Inflammatory macrophage treated with lipopolysaccharide for 1 hour (primary cell): Measurements from ENCODE around the gene IRAK3.
"Not testable (repeated sequence)": the region's sequence is repeated elsewhere in the genome, so short reads cannot be mapped to it uniquely, and the experiment has no call there.

ENCODE experiments used
- DNase-seq, 2 donors: peaks; one replicate each; pipeline ENCODE4 v3.0.0-alpha.2; 2020 to 2022

Gene IRAK3

DNA sequence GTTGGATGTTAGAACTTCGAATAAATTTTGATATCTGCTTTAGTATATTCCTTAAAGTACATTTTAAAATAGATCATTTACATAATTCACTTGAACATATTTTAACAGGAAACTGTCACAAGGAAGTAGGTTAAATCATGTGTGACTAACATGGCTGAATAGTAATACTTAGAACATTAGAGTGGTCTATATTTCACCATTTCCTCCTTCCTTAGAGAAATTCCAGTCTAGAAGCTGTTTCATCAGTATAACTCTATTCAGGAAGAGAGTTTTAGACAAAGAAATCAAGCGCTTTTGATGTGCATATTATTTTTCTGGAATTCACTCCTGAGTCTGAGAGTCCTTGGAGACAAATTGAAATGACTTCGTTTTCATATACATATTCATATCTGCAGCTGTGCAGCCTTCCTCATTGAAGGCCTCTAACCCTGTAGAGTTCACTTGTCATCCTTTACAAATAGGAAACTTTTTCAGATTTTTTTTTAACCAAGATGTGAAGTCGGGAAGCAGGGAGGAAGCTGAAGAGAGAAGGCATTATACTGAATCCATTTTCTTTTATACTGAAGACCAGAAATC is 28.4 kb downstream of the IRAK3 start:
- peak; percentile 77 to 84 for DNase-seq

DNA sequence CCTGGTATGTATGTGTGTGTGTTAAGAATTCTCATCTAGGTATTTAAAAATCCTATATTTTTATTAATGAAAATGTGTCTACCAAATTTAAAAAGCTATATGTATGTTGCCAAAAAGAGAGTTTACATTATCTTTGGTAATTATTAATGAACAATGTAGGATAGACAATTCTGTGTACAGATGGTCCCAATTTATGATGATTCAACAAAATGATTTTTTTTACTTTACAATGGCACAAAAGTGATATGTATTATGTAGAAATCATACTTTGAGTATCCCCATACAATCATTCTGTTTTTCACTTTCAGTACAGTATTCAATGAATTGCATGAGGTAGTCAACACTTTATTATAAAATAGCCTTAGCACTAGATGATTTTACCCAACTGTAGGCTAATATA is 39.4 kb downstream of the IRAK3 start:
- no peak for DNase-seq

DNA sequence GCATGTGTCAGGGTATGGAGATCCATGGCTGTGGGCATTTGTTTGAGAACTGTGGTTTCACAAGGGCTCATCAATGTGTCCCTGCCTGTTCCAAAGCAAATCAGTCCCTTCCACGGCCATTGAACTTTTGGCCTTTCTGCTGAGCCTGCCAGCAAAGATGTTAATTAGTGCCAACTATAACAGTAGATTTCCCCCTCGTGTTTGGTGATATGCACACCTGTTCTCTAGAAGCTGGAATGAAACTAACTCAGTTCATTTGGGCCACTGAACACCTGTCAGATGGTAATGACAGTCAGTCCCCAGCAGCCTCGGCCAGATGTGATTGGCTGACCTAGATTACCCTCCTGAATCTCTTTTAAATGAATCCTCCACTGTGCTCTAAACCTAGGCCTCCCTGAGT is 43.2 kb downstream of the IRAK3 start:
- DNase-seq, result no peak

DNA sequence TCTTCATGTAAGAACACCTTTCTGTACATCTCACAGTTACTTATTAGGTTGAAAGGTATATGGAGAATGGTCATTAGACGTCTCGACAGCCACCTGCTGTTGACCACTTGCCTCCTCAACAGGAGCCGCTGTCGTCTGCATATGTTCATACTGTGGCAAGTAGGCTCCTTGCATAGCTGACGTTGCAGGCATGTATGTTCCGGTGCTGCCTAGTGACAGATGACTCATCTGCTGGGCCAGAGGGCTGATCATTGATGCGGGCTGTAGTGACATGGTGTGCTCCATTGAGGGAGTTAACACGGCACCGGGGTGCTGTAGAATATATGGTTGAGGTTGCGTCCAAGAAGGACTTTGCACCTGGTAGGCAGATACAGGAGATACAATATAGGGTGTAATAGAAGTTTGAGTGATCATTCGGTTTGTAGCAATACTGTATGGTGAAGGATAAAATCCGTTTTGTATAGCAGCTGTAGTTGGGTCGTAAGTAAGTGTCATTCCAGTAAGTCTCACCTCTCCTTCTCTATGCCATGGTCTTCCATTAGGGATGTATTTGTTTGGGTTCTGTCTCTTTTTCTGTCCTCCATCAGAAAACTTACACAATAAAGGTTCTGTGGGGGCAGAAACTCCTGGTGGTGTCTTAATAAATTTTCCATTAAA is 45.2 kb downstream of the IRAK3 start:
- DNase-seq, result peak; percentile 59 to 60

DNA sequence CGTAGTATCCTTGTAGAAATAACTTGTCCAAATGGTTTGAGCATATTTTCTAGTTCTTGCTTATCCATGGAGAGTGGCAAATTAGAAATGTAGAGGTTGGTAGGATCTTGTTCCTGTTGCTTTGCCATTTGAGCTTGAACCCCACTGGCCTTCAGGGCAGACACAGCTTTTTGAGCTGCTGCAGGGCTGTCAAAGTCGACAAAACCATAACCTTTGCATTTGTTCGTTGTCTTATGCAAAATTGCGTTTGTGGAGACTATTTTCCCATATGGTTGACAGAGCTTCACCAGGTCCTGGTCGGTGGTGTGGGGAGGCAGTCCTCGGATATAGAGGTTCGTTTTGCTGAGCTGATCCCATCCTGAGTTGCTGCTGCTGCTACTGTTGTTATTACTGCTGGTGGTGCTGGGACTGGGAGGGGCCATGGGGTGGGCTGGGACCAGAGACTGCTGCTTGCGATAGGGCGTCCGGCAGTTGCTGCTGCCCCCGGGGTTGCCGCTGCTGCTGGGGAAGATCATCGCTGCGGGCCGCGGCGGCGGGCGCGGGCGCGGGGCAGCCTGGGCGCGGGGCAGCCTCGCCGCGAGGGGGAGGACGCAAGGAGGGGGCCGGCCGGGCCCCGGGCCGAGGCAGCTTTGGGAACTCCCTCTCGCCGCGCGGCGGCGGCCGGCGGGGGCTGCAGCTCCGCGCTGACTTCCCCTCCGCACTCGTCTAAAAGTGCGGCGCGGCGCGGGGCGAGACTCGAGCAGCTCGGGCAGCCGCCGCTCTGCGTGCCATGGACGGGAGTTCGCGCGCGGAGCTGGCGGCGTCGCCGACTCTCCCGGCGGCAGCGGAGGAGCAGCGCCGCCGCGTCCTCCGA is 46.0 kb downstream of the IRAK3 start:
- peak; percentile 47 to 53 for DNase-seq

DNA sequence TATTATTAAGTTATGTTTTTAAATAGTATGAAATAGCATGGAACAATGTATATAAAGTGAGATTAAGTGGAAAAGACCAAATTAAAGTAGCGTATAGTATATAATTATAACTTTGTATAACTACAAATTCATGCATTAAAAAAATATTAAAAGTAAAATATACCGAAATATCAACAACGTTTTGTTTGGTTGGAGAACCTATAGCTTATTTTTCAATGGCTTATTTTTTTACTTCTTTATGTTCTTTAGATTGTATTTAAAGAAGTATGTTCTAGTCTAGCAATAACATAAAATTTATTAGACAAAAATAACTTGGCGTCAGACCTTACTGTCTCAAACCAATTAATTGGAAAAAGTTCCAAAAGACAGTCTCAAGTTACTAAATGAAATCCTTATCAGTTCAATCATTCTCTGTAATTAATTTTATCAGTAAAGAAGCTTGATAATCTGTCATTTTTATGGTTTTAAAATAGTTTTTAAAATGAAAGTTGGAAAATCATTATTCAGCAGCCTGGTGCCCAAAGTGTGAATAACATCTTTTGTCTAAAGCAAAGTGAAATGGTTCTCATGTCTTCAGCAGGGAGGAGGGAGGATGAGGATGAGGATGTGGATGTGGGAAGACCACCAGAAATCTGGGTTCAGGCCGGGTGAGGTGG is 46.7 kb downstream of the IRAK3 start:
- no peak for DNase-seq

DNA sequence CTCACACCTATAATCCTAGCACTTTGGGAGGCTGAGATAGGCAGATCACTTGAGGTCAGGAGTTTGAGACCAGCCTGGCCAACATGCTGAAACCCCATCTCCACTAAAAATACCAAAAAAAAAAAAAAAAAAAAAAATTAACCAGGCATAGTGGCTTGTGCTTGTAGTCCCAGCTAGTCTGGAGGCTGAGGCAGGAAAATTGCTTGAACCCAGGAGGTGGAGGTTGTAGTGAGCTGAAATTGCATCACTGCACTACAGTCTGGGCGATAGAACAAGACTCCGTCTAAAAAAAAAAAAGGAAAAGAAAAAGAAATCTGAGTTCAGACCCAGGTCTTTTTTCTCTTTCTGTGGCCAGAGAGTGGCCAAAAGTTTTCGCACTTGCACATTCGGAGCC is 47.3 kb downstream of the IRAK3 start:
- not testable (repeated sequence) for DNase-seq

DNA sequence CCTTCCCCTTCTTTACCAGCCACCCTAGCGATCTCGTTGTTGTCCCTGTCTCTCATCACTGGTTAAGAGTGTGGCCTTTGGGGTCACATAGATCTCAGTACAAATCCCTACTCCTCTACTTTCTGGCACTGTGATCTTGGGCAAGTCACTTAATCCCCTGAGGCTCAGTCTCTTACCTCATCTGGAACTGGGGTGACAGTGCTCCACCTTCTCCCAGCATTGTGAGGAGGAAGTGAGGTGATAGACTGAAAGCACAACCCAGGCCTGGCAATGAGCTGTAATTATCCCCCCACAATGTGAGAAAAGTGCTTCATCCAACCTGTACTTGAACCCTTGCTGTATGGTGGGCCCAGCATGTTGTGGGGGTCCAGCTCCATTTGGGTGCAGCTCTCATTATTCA is 48.0 kb downstream of the IRAK3 start:
- DNase-seq, result peak; percentile 16 to 63

DNA sequence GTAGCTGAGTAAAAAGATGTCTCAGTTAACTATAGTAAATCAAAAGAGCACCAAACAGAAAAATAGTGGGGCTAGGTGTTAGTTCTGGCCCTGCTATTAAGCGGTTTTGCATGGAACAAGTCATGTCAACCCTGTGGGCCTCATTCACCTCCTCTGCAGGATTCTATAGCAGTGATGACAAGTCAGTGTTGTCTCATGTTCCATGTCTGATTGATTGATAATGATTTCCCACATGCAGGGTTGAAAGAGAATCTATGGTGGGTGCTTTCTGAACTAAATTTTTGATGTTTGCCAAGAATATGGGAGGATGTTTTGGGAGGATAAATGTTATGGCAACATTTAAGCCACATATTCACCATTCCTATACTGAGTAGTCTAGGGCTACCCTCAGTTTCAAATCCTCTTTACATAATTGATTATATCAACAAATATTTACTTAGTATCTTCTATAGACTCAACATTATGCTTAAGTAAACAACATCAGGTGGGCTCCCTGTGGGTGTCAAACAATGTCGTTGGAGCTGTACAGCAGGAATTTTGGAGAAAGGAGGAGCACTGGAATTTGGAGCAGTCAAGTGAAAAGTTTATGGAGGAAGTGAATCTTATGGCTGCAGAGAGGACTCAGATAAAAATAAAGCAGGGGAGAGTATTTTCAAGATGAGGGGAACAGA is 48.6 kb downstream of the IRAK3 start:
- DNase-seq, result no peak

DNA sequence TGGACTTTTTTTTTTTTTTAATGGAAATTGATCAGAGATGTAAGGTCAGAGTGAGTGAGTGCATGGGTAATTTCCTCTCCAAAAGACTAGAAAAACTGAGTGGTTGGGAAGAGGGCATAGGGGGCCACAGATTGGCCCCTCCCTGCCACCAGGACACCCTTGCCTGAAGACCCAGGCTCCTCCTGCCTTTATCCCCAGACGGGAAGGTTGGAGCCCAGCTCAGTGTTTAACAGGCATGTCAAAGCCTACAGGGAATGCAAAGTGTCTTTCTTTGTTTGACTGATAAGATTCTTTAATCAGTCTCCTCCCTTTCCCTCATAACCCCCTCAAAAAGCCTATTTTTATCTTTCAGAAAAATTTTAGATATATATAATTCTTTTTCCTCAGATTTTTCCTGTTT is 50.3 kb downstream of the IRAK3 start:
- no peak for DNase-seq

DNA sequence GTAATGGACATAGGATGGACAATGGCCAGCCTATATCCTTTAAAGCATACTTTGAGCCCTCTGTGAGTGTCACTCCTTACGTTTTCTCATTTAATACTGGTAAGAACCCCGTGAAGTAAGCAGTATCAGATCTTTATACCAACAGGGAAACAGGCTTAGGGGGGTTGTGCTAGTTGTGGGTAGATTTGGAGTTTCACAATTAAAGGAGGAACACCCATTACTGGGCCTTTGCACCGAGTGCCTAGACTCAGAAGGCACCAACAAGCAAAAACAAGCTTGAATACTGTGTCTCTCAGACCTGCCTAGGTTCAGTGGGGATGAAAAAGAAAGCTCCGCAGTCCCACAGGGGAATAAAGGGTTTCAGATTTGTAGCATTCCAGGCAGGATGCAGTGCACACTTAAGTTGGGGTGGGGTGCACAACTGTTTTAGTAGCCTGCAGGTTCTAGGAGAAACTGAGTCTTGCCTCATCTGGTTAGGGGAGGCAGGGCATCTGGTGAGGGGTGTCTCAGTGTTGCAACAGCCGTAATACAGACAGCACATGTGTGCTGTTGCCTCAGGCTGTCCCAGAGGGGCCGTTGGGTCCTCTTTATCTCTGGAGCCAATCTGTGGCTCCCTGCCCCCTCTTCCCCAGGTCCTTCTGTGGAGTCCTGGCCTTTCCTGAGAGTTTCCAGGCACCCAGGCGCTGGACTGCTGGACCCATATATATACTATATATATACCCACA is 51.2 kb downstream of the IRAK3 start:
- DNase-seq, result peak; percentile 51 to 52

DNA sequence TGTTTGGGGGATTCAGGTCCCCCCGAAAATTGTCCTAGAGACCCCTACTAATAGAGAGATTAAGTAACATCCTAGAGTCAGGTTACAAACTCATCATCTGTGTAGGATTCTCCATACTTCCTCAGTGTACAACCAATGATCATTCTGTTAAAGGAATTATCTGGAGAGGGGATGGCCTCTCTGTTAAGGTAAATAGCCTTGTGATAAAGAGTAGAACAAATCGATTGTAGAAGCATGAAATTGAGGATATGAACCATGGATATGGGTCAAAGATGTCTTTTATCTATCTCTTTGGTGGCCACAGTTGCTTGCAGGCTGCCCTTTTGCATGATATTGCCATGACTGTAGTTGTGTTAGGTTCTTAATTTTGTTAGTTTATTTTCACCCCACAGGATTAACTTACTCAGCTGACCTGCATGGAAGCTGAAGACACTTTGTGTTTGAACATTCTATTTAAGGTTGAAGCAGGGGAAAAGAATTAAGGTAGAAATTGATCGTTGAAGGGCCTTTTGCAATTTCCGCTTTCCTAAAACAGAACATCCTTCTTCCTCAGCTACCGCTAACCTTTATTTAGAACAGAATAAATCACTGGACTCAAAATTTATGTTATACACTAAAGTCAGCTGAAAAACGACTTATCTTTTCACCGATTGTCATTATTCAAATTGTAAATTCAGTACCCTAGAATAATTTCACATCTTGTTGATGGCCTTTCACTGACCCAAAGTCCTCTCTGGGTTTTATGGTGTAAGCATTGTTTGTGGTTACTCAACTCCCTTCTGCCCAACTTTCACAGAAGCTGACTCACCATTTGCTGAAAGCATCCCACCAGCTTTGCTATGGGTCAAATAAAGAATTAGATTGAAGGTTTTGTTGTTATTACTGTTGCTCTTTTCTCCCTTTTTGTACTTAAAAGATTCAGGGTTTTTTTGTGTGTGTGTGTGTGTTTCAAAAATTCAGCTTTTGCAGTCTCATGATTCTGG is 52.3 kb downstream of the IRAK3 start:
- peak; percentile 75 to 80 for DNase-seq

DNA sequence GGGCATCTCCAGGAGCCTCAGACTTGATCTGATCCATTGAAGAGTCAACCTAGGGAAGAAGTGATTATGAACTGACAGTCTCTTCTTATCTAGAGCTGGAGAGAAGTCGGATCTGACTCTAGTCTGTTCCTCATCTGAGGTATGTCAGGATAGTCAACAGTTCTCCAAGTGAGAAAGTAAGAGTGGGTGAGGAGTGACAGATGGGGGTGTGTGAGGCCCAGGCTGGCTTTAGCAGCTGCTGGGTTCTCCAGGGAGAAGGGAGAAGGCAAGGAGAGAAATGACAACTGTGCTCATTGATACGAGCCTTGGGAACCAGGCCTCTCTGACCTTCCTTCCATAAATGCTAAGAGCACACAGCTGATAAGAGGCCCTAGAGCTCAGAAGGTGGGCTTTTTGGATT is 53.3 kb downstream of the IRAK3 start:
- DNase-seq, result peak in 1 of 2 donors; percentile 44

DNA sequence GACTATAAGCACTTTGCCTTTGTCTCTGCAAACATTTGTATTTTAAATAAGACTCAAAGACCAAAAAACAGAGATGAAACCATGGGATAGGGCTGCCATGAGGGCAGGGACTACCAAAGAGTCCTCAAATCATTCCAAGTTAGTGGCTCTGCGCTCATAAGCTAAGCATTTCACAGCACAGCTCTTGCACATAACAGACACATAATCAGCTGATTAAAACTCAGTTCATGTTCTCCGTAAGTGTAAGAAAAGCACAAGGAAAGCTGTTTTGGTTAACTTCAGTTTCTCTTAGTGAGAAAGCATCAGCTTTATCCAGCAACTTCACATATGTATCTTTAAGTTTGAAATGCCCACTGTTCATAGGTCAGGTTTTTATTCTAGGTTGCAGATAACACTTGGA is 54.9 kb downstream of the IRAK3 start:
- no peak for DNase-seq

DNA sequence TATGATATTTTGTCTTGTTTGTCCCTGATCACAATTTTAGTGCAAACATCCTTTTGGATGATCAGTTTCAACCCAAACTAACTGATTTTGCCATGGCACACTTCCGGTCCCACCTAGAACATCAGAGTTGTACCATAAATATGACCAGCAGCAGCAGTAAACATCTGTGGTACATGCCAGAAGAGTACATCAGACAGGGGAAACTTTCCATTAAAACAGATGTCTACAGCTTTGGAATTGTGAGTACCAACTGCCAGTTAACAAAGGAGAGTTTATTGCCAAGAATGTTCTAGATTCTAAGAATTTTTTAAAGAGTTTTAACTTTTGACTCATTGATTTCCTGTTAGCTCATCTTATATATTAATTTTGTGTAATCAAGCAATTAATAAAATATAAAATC is 55.4 kb downstream of the IRAK3 start:
- DNase-seq, result no peak

DNA sequence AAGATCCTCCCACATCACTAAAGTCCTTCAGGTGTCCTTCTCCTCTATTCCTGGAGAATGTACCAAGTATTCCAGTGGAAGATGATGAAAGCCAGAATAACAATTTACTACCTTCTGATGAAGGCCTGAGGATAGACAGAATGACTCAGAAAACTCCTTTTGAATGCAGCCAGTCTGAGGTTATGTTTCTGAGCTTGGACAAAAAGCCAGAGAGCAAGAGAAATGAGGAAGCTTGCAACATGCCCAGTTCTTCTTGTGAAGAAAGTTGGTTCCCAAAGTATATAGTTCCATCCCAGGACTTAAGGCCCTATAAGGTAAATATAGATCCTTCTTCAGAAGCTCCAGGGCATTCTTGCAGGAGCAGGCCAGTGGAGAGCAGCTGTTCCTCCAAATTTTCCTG is 58.7 kb downstream of the IRAK3 start:
- DNase-seq, result no peak

DNA sequence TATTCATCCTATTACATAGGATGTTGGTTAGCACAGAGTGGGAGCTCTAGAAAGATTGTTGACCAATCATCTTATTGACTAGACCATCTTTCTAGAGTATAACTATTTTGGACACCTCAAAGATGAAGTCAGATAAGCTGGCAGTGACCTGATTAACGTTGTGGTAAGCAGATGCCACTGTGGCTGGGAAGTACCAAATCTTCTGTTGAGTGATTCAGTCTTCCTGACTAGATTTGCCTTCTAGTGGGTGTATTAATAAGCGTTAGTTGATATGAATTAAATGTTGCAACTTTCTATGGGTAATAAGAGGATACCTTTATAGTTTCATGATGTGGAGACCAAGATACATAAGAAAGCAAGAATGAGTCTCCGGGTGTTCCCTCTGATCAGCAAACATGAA is 62.0 kb downstream of the IRAK3 start:
- no peak for DNase-seq

DNA sequence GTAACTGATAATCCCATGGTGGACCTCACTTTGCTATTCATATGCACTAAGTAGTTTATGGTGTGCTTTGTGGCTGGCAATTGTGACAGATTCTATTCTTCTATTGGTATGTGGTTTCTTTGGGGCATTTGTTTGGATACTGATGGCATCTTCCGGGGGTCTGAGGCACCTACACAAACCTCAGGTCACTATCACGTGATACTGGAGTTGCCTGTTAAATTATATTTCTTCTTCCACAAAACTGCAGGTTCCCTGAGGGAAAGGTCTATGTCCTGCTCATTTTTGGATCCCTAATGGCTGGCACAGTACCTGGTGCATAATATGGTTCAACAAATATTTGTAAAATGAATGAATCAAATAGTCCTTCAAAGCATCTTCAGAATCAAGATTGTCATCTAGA is 63.8 kb downstream of the IRAK3 start:
- no peak for DNase-seq

DNA sequence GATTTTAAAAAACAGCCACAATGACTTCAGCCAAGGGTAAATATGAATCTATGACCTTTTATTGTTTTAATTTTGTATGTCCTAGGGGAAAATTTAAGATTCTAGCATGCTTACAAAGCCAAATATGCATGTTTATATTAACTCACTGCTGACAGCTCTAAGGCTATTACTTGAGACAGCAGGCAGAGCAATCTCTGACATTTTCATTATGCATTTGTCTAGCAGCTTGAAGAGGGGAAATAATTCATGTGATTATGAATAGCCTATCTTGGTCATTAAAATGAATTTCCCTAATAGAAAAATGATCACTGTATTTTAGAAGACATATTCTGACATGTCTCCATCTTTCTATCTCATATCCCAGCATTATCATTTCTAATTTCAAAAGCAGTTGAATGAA is 66.7 kb downstream of the IRAK3 start:
- DNase-seq, result no peak

DNA sequence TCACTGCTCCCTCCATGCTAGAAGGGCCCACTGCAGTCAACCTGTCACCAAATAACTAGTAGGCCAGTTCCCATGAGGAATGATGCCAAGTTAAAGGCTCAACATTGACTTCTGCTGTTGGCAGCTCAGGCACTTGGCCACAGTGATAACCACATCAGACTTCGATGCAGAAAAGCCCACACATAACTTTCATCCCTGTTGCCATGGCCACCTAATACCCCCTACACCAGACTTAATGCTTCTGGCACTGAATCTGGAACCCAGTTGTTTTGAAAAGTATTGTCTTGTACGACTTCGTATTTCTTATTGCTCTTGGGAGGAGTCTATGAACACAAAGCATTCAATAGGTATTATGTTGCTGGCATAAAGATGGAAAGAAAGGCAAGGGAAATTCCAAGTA is 69.0 kb downstream of the IRAK3 start:
- DNase-seq, result no peak

DNA sequence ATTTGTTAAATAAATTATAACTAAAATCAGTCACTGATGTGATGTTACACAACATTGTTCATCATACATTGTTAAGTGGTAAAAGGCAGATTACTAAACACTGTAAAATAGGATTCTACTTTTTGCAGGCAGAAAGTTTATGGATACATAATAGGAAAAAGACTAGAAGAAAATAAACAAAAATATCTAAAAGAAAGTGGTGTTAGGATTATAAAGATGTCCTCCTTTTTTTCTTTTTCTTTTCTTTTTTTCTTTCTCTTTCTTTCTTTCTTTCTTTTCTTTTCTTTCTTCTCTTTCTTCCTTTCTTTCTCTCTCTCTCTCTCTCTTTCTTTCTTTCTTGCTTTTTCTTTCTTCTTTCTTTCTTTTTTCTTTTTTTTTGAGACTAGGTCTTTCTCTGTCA is 73.7 kb downstream of the IRAK3 start:
- DNase-seq, result no peak
